Lower lobe of right lung (tissue), 2 donors: ENCODE results near the gene BCL7A. TPM values are rescaled to one million over a fixed set of nuclear protein-coding genes. Genes with fewer than 3 reads are reported as not detected.

Experiments used
- ATAC-seq, 2 donors: fragments of 200-7000 bp; cut with Tn5 transposase; one replicate each; pipeline ENCODE4 v1.9.1; 2020 to 2022; ENCODE audit warnings: mild to moderate bottlenecking in 2 of 2, moderate library complexity in 2 of 2
- DNase-seq: peaks from one replicate; pipeline ENCODE4 v3.0.0-alpha.2; 2020
- H3K27ac ChIP-seq: fragments of 200-600 bp; one replicate; pipeline ENCODE4 v1.8.0; 2022
- H3K27me3 ChIP-seq: fragments of 200-600 bp; one replicate; pipeline ENCODE4 v1.8.0; 2022; ENCODE audit warnings: low read depth
- H3K36me3 ChIP-seq: fragments of 200-600 bp; one replicate; pipeline ENCODE4 v1.8.0; 2022; ENCODE audit warnings: mild to moderate bottlenecking
- H3K4me1 ChIP-seq: fragments of 200-600 bp; one replicate; pipeline ENCODE4 v1.8.0; 2022
- H3K4me3 ChIP-seq: fragments of 200-600 bp; one replicate; pipeline ENCODE4 v1.8.0; 2022; ENCODE audit warnings: mild to moderate bottlenecking
- H3K9me3 ChIP-seq: fragments of 200-600 bp; one replicate; pipeline ENCODE4 v1.8.0; 2022
- CTCF ChIP-seq: fragments of 200-600 bp; IDR thresholded peaks from one replicate; pipeline ENCODE4 v1.8.0; 2022; ENCODE audit warnings: antibody characterized with exemption, mild to moderate bottlenecking
- intact Hi-C: fragments of 100-400 bp; cut with DNase I; formaldehyde crosslinking; loops from one replicate; pipeline ENCODE4 v1.11.0; 2022
- total RNA-seq: library from RNA; stranded (reverse); fragmentation: NEBNext Ultra II Directional; extraction: Animal tissue kit (Norgen Biotek cat#: 25700); gene quantifications from one replicate; pipeline ENCODE4 v1.2.1, GENCODE V29; 2021
- donor health status: DM: no; HTN: yes; CAD: no; lungs with severe emphysema.

The BCL7A gene
- total RNA-seq, 1 donor from 2014 or later, result 6.4 TPM

GRCh38 chr12:122057007-122057735 is 35.5 kb downstream of the BCL7A start:
- DNase-seq (no peak), ATAC-seq (no peak)
- Histone ChIP-seq H3K27ac (no peak overlapping the region), H3K27me3 (no peaks in the 10 kb centered on the region), H3K36me3 (peaks cover 28% of the 10 kb centered on the region), H3K4me3 (no peak overlapping the region), H3K9me3 (no peaks in the 10 kb centered on the region), H3K4me1 (peaks cover 6% of the 10 kb centered on the region)
- TF ChIP-seq CTCF, result no peak
- intact Hi-C loops, result loop anchor here (10.0 kb wide), 1 partner anchor 68 kb away; no protein-coding TSS in a partner anchor

GRCh38 chr12:122057769-122058168 is 36.1 kb downstream of the BCL7A start:
- intact Hi-C loops, result loop anchor here (10.0 kb wide), 1 partner anchor 67 kb away; no protein-coding TSS in a partner anchor
- peaks cover 28% of the 10 kb centered on the region for H3K36me3 ChIP-seq
- no peaks in the 10 kb centered on the region for H3K27me3 ChIP-seq
- H3K9me3 ChIP-seq, result no peaks in the 10 kb centered on the region
- TF ChIP-seq CTCF, result no peak
- H3K4me1 ChIP-seq, result peaks cover 12% of the 10 kb centered on the region
- no peak overlapping the region for H3K4me3 ChIP-seq
- DNase-seq (no peak), ATAC-seq (no peak)
- H3K27ac ChIP-seq, result no peak overlapping the region

- intact Hi-C loops, result loop anchor here (10.0 kb wide), 1 partner anchor 66 kb away; no protein-coding TSS in a partner anchor
- ATAC-seq (no peak), DNase-seq (no peak)
- H3K27me3 ChIP-seq, result no peaks in the 10 kb centered on the region
- H3K27ac ChIP-seq, result no peak overlapping the region
- TF ChIP-seq CTCF, result no peak
- no peaks in the 10 kb centered on the region for H3K9me3 ChIP-seq
- peaks cover 21% of the 10 kb centered on the region for H3K4me1 ChIP-seq
- H3K4me3 ChIP-seq, result no peak overlapping the region
- peaks cover 28% of the 10 kb centered on the region for H3K36me3 ChIP-seq
Measured at GRCh38 chr12:122058549-122059149, 37.0 kb downstream of the BCL7A start.

GRCh38 chr12:122059203-122059960 is 37.7 kb downstream of the BCL7A start:
- ATAC-seq (no peak), DNase-seq (no peak)

More at GRCh38 chr12:122059203-122059960, 37.7 kb downstream of the BCL7A start:
- H3K4me1 ChIP-seq, result peaks cover 27% of the 10 kb centered on the region
- intact Hi-C loops, result loop anchor here (10.0 kb wide), 1 partner anchor 65 kb away; no protein-coding TSS in a partner anchor
- H3K36me3 ChIP-seq, result peaks cover 28% of the 10 kb centered on the region
- no peak for TF ChIP-seq CTCF
- no peak overlapping the region for H3K4me3 ChIP-seq
- no peaks in the 10 kb centered on the region for H3K9me3 ChIP-seq
- H3K27ac ChIP-seq, result no peak overlapping the region
- no peaks in the 10 kb centered on the region for H3K27me3 ChIP-seq
